ENCODE measurements around the gene GTPBP6.
"Not testable (repeated sequence)": the region's sequence is repeated elsewhere in the genome, so short reads cannot be mapped to it uniquely, and the experiment has no call there.

GRCh38 chrX:305781-306613 is 12.6 kb downstream of the GTPBP6 start:
- TF ChIP-seq CTCF, POLR2A (IDR thresholded peaks at IDR 0.05): not testable (repeated sequence)

Measured in adrenal gland (tissue), 5 donors.